RPMI8226 (cell line): ENCODE results near the gene PCBP2.
"Not testable (repeated sequence)": the region's sequence is repeated elsewhere in the genome, so short reads cannot be mapped to it uniquely, and the experiment has no call there.

ENCODE experiments used
- DNase-seq: peaks from one replicate; pipeline ENCODE4 v3.0.0-alpha.2; 2015

Gene PCBP2

DNA sequence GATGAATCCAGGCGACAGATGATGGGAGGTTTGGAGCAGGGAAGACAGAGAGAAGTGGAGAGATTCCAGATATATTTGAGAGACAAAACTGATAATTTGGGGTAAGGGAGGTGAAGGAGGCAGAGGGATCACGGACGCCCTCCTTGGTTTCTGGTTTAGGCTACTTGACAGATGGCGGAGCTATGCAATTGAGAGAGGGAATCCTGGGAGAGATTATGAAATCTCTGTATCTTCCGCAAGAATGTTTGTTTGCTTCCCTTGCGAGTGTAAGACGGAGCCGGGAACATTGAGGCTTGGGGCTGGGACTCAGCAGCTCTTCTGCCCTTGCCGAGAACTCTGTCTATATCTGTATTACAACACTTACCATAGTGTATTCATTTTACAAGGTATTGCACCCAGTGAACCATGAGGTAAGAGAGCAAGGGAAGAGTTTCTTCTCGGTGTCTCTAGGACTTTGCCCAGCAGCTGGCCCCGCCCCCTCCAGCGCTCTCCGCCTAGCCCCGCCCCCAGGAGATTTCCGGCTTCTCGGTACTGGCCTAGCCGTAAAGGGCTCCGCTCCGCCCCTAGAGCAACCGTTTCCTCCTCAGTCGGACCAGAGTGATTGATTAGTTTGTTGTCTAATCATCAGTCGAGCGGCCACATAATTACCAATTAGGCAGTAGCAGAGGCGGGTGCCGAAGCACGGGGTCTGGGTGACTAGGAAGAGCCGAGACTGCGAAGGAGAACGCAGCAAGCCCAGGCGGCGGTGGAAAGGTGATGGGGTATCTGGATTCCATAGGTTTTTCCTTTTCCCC is 10.7 kb upstream of the PCBP2 start, which contains the start of gene PRR13:
Gene PRR13, plus strand, starts transcription at position 695 of the 794 bp plus-strand sequence. CDS start 981 bp downstream, outside the sequence.
- DNase-seq = peak; percentile 99

DNA sequence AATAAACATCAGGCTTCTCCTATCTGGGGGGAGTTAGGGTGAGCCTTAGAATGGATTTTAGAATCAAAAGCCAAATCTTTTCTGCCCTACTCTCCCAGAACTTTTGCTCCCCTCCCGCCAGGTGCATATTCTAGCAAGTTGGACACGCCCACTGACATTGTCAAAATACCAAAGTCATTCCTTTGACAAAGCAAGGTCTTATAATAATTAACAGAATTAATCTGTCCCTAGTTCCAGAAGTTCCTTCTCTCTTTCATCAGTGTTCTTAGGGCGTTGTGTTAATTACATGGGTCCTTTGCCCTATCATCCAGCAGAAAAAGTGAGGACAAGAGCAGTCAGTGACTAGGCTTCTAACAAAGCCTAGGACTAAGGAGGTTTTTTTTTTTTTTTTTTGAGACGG is 7.9 kb upstream of the PCBP2 start:
- DNase-seq = peak; percentile 1

DNA sequence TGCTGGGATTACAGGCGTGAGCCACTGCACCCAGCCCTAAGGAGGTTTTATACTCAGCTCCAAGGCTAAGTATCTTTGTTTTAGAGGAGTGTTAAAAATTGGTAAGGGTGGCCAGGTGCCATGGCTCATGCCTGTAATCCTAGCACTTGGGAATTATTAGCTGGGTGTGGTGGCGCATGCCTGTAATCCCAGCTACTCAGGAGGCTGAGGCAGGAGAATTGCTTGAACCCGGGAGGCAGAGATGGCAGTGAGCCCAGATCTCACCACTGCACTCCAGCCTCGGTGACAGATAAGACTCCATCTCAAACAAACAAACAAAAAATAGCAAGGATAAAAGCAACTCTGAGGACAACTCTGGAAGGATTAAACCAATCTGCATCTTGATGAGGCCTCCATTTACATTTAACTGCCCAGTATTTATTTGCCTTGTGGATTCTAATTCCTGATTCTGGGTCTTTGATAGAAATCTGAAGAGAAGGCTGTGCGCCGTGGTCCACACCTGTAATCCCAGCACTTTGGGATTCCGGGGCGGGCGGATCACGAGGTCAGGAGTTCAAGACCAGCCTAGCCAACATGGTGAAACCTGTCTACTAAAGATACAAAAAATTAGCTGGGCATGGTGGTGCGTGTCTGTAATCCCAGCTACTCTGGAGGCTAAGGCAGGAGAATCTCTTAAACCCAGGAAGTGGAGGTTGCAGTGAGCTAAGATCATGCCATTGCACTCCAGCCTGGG is 7.1 kb upstream of the PCBP2 start:
- not testable (repeated sequence) for DNase-seq

DNA sequence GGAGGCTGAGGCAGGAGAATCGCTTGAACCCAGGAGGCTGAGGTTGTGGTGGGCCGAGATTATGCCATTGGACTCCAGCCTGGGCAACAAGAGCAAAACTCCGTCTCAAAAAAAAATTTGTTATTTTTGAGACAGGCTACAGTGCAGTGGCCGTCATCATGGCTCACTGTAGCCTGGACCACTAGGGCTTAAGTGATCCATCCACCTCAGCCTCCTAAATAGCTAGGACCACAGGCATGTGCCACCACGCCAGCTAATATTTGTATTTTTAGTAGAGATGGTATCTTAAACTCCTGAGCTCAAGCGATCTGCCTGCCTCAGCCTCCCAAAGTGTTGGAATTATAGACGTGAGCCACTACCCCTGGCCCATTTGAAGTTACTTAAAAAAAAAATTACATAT is 966 bp upstream of the PCBP2 start:
- DNase-seq = peak; percentile 1

DNA sequence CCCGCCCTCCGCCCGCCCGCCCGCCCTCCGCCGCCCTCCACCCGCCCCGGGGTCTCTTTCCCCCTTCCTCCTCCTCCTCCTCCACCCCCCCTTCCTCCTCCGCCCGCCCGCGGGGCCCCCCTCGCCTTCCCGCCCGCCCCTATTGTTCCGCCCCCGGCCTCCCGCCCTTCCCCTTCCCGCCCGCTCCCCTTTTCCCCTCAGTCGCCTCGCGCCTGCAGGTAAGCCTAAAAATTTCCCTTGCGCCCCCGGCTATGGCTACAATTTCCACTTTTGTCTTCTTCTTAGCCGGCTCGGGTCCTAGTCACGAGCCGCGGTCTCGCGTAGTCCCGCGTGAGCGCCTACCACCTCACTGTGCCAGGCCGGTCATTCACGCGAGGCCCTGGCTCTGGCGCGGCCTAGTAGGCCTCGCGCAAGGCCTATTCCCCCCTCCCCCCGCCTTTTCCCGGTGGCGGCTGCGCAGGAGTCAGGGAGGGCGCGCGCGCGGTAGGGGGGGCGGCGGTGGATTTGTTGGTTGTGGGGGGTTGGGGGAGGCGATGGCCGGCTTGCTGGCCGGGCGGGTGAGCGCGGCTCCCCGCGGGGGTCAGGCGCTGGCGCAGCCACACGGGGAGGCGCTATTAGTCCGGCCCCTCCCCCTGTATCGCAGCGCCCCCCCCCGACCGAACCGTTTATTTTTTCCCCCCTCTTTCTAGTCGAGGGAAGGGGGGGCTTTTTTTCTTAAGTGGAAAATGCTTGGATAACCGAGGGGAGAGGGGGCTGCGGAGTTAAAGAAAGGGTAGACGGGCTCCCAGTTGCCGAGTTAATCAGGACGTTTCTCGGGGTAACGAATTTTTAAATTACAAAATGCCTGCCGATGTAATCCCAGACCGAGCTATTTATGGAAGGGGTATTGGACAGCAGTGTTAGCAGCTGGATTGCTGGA is 516 bp downstream of the PCBP2 start:
- peak; percentile 82 for DNase-seq

DNA sequence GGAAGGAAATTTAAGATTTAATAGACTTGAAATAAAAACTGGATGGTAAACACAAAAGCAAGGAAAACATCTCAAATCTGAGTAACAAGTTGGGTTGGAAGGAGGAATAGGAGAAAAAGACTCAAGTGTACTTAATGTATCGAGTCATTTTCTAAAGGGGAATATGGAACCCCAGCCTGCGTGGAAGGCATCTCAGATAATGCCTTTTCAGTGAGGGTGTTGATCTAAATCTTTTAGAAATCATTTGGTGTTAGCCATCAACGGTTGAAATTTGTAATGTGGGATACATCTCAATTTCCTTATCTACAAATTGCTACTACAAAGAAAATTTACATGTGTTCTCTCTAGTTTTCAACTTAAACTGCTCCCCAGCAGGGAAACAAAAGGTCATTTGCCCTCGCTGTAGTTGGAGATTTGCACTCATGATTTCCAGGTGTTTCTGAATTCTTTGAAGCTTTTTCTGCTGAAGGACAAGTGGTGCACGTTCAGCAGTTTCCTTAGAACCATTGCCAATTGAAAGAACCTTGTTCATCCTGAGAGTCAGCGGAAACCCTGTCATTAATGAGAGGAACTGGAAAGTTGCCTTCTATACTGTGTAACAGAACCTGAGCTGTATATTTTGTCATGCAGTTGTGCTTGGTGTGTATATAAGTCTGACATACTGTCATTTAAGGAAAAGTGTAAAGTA is 2.2 kb downstream of the PCBP2 start:
- peak; percentile 86 for DNase-seq

DNA sequence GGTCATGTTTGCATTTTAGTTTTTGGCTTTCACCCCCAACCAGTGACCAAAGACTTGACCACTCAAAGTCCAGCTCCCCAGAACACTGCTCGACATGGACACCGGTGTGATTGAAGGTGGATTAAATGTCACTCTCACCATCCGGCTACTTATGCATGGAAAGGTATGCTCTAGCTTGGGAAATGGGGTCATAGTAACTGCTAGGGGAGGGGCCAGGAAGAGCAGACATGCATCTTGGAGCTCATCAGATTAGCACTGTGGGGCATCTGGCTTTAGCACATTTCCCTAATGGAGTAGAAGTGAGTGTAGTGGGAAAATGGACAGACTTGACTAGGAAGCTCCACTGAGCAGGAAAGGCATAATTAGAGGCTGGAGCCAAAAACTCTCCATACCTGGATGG is 2.8 kb downstream of the PCBP2 start:
- DNase-seq = peak; percentile 1

DNA sequence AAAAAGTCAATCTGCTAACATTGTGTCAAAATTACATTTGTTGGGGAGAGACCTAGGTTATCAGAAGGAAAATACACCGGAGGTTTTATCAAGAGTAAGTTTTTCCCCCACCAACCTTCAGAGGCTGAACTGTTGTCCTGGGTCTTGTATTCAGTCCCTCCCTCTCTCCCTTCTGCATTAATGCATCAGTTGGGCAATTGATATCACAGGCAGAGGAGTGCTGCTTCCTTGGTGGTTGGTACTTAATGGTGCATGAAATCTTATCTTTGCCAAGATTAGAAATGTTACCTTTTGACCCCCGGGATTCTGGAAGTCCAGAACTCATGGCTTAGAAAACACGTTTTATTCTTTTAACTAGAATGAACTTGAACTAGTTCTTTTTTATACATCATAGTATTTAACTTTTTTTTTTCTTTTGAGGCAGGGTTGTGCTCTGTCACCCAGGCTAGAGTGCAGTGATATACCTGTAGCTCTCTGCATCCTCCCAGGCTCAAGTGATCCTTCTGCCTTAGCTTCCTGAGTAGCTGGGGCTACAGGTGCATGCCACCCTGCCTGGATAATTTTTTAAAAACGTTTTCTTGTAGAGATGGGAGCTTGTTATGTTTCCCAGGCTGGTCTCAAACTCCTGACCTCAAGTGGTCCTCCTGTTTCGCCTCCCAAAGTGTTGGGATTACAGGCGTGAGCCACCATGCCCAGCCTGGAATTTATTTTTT is 4.9 kb downstream of the PCBP2 start:
- DNase-seq = peak; percentile 1

DNA sequence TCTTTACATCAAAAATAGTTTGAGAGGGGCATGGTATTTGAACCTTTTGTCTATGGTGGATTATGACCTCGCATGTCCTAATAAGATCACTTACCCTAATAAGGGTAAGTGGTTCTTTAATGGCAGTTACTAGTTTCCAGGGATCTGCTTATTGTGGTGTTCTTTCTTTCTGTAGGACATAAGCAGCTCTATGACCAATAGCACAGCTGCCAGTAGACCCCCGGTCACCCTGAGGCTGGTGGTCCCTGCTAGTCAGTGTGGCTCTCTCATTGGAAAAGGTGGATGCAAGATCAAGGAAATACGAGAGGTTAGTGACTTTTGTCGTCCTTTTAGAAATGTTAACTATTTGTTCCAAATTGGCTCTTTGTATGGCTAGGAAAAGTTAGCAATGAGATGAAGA is 7.2 kb downstream of the PCBP2 start:
- no peak for DNase-seq

DNA sequence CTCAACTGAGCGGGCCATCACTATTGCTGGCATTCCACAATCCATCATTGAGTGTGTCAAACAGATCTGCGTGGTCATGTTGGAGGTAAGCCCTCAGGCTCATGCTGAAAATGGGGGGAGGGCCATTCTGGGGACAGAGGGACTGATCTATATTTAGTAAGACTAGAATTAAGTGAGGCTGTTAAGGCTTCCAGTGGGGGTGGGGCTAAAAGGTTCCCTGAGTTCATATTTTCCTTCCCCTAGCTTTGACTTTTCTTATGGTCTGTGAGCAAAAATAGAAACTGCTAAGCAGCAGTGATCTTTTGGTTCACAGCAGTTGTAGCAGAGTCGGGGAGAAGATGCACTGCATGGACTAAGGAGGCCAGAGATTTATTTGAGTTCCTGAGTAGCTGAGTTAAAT is 9.2 kb downstream of the PCBP2 start:
- peak; percentile 86 for DNase-seq

DNA sequence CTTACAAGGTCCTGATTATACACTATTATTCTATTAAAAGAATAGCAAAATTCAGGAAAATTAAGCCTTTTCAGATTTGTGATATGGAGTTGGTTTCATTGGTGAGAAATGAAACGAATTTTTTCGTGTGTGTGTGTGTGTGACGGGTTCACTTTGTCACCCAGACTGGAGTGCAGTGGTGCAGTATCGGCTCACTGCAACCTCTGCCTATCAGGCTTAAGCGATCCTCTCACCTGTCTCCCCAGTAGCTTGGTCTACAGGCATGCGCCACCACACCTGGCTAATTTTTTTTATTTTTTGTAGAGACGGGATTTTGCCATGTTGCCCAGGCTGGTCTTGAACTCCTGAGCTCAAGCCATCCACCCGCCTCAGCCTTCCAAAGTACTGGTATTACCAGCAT is 9.7 kb downstream of the PCBP2 start:
- no peak for DNase-seq

DNA sequence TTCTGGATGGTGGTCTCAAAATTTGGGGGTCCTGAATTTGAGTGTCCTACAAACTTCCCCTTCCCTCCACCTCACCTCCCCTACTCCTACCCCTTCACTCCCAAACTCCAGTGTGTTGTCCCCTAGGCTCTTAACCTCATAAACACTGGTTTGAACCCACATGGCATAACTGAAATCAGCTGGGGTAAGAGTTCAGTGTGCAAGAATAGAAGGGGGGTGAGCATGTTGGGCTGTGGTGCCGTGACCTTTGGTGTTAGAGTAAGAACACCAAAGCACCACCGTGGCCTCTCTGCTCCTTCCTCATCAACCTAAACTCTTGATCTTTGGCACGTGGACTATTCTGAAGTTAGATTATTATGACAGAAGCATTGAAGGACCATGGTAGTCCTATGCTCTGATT is 11.0 kb downstream of the PCBP2 start:
- no peak for DNase-seq

DNA sequence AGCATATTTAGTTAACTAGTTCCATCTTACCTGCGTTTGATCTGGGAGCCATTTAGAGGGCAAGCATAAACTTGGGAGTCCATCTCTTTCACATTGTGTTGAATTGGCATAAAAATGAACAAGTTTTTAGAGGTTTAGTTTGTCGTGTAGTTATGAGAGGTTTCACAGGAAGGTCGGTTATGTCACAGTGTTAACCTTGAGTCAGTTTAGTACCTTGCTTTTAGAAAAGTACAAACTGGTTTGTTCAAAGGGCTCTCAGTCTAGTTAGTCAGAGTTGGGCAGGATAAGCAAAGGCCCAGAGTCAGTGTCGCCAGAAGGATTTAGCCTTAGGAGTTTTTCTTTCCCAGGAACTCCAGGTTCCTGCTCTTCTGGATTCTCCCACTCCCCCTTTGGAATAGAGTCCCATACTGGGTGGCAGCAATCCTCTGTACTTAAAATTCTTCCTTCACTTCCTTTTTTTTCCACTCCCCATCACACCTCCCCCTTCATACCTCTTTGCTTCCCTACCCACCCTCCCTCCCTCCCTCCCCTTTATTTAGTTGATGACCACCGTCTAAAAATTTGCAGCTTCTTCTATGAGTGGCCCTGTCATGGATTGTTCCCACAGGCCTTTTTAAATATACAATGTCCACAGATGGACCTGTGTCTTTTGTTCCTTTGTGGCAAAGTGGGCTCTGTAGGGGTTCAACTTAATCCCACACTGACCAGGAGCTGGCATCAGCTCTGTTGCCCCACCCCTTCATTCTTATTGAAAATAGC is 12.1 kb downstream of the PCBP2 start:
- DNase-seq = no peak

DNA sequence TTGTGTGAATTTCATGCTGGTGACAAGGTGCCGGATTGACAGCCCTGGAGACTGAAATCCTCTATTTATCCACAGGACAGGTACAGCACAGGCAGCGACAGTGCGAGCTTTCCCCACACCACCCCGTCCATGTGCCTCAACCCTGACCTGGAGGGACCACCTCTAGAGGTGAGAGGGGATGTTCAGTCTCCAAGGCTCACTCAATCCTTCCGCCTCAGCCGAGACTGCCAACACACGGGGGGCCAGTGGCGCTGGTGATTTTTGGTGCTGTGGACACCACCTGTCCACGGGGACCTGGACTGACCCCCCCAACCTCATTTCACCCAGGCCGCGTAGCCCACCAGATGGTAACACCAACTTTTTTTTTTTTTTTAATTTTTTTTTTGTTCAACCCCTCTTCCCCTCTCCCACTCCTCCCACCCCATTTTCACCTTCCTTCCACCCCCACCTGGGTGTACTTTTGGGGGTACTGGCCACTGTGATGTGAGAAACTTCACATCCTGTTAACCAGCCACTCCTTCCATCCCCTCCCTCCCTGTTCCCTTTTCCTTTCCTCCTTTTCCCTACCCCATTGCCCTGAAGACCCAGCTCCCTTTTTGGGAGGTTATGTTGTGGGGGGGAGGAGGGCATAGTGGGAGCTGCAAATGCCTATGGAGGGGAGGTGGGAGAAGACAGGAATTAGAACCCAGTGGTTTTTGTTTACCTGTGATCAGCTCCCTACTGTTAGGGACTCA is 12.9 kb downstream of the PCBP2 start:
- no peak for DNase-seq

DNA sequence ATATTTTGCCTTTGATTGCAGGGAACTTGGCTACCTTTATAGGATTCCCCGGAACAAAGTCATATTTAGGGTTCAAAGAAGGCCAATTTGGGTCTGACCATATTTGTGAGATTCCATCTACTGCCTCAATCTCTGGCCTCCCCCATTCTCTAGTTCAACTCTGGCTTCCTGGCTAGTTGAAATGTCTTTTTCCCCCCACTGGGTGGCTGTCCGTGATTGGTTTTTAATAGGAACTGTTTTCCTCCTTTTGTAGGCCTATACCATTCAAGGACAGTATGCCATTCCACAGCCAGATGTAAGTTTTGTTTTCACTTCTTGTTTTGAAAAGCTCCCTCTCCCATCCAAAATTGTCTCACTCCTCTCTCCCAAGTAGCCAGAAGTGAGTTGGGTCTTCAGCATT is 13.8 kb downstream of the PCBP2 start:
- peak; percentile 52 for DNase-seq

DNA sequence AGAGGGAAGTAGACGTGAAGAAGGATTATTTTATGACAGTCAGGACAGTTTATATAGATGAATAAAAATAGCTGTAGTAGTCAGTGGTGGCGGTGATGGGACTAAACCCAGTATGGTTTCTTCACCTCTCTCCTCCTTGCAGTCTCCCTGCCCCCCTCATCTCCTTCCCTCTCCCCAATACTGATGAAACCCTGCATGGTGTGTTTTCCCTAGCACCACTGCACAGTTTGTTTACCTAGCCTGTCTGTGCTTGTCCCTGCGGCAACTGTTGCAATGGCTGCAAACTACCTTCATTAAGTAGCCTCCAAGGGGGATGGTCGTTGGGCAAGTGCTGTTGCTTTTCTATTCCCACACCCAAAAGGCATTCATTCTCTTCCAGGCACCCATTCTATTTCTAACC is 14.7 kb downstream of the PCBP2 start:
- no peak for DNase-seq

DNA sequence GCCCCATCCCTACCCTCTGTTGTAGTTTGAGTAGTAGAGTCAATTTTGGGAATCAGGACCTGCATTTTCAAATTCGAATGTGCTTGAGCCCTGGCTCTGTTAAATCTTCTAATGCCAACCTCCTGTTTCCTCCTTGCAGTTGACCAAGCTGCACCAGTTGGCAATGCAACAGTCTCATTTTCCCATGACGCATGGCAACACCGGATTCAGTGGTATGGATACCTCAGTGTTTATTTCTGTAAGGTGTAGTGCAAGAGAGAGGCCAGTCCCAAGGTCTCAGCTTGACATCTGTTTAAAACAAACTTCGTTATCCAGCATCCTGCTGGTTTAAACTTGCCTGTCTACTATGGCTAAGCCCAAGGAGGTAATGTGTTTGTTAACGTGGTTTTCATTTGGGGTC is 15.2 kb downstream of the PCBP2 start:
- no peak for DNase-seq

DNA sequence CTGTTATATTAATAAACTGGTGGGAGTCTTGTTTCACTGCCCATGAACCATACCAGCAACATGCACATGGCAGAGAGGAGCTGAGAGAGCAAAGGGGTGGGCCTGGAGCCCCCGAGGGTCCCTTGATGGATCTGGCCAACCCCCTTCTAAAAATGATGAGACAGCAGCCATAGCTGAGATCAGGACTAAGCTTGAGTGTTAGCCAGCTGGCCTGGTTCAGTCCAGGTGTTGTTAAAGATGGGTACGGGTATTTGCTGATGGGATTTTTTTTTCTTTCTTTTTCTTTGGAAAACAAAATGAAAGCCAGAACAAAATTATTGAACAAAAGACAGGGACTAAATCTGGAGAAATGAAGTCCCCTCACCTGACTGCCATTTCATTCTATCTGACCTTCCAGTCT is 16.0 kb downstream of the PCBP2 start:
- DNase-seq = peak; percentile 68

DNA sequence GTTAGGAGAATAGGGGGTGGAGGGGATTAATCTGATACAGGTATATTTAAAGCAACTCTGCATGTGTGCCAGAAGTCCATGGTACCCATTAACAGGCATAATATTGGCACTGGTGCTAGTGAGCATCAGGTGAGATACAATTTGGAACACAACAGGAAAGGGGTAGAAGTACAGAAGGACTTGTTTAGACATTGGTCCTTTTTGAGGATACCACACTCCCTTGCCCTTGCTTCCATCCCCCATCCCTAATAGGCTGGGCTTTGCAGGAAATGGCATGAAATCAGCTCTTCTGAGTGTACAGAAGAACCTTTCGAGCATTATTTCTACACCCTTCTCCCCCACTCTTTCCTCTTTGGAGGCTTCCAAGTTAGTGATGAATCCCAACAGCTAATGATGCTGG is 16.4 kb downstream of the PCBP2 start:
- peak; percentile 19 for DNase-seq

DNA sequence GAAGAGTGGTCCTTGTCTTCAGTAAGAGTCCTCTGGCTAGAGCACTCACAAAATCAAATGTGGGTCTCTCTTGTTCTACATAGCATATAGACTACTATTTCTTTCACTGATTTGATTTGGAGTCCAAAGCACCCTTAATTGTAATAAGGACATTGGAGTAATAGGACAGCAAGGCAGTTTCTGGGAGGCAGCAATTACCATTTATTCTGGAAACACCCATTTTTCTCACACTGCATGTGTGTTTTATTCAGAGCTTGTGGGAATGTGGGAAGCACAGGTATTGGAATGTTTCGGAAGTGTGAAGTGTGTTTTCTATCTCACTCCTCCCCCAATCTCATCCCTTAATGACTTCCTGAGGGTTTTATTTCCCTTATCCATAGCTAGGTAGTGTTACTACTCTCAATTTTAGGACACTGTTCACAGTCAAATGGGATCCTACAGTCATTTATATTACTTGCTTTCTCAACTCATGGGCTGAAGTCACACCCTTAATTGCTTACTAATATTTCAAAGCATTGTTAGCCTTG is 20.2 kb downstream of the PCBP2 start:
- no peak for DNase-seq
